H1 (cell line): ENCODE data around the gene TMPRSS15. TPM values are rescaled to one million over a fixed set of nuclear protein-coding genes. Genes with fewer than 3 reads are reported as not detected.

Experiments used
- CTCF ChIA-PET: fragments of 300-600 bp; sonication (Branson Sonifier 250); formaldehyde crosslinking; loops from one replicate; lab custom pipeline; 2021; ENCODE audit not compliant: partially characterized antibody; lab: Charles Lee
- POLR2A ChIA-PET: fragments of 300-600 bp; sonication (Branson Sonifier 250); formaldehyde crosslinking; loops from one replicate; lab custom pipeline; 2021; ENCODE audit warnings: inconsistent platforms; ENCODE audit not compliant: partially characterized antibody; lab: Charles Lee
- DNase-seq, 2 experiments: peaks; one replicate each; pipeline versions ENCODE4 v3.0.0 to v3.0.0-alpha.2; 2010 to 2022; ENCODE audit warnings: low spot score in 2 of 2, low read depth in 1 of 2, mixed read lengths in 1 of 2
- FAIRE-seq: peaks from 2 replicates; lab custom pipeline; 2011; peaks lifted over from hg19 to GRCh38; lab: Jason Lieb, UNC
- H2AFZ ChIP-seq: 2 replicates; pipeline ENCODE4 v1.8.1; 2012; ENCODE audit warnings: low read length, inconsistent platforms
- H2AK5ac ChIP-seq: 2 replicates; pipeline ENCODE4 v1.6.1; 2013; ENCODE audit warnings: low read depth, low read length
- H2BK120ac ChIP-seq: replicated peaks from 2 replicates; pipeline ENCODE3; 2013; ENCODE audit warnings: low read depth, low read length, inconsistent platforms
- H2BK12ac ChIP-seq: 2 replicates; pipeline ENCODE4 v1.6.1; 2013; ENCODE audit warnings: low read depth, low read length
- H2BK15ac ChIP-seq: 2 replicates; pipeline ENCODE4 v1.6.1; 2013; ENCODE audit warnings: low read length
- H2BK20ac ChIP-seq: 2 replicates; pipeline ENCODE4 v1.6.1; 2013; ENCODE audit warnings: low read length
- H2BK5ac ChIP-seq: 2 replicates; pipeline ENCODE4 v1.6.1; 2013; ENCODE audit warnings: low read depth, low read length
- H3K14ac ChIP-seq: 2 replicates; pipeline ENCODE4 v1.6.1; 2013; ENCODE audit warnings: inconsistent platforms; ENCODE audit not compliant: insufficient read length
- H3K18ac ChIP-seq: 2 replicates; pipeline ENCODE4 v1.6.1; 2013; ENCODE audit warnings: low read length; ENCODE audit errors: extremely low read depth
- H3K23ac ChIP-seq: 2 replicates; pipeline ENCODE4 v1.6.1; 2013; ENCODE audit warnings: inconsistent platforms; ENCODE audit not compliant: insufficient read length
- H3K23me2 ChIP-seq: 2 replicates; pipeline ENCODE4 v1.6.1; 2013; ENCODE audit warnings: low read depth, low read length
- H3K27ac ChIP-seq: 2 replicates; pipeline ENCODE4 v1.6.1; 2011; ENCODE audit warnings: low read depth, low read length, inconsistent platforms
- H3K27me3 ChIP-seq, 4 experiments: replicated peaks in 1 of 4; 1 replicate in 1 of 4; 2 replicates in 3 of 4; pipeline versions ENCODE4 v1.6.1 to v1.8.1; 2011 to 2013; ENCODE audit warnings: low read length in 3 of 4, mild to moderate bottlenecking in 3 of 4, inconsistent platforms in 2 of 4, mixed read lengths in 2 of 4, moderate library complexity in 1 of 4; ENCODE audit not compliant: control insufficient read depth in 3 of 4, insufficient read depth in 3 of 4; ENCODE audit errors: extremely low read depth in 1 of 4
- H3K36me3 ChIP-seq, 4 experiments: 2 replicates each; pipeline versions ENCODE4 v1.6.1 to v1.8.1; 2011 to 2013; ENCODE audit warnings: mild to moderate bottlenecking in 4 of 4, low read length in 3 of 4, moderate library complexity in 2 of 4, control low read depth in 1 of 4, inconsistent platforms in 1 of 4; ENCODE audit not compliant: insufficient read depth in 4 of 4, control insufficient read depth in 2 of 4
- H3K4ac ChIP-seq: replicated peaks from 2 replicates; pipeline ENCODE3; 2013; ENCODE audit warnings: low read length, low read depth, mixed read lengths, inconsistent platforms; ENCODE audit not compliant: insufficient read length
- H3K4me1 ChIP-seq, 4 experiments: replicated peaks in 1 of 4; 1 replicate in 1 of 4; 2 replicates in 3 of 4; pipeline versions ENCODE4 v1.6.1 to v1.8.1; 2011 to 2013; ENCODE audit warnings: low read length in 3 of 4, inconsistent platforms in 2 of 4, mixed read lengths in 1 of 4; ENCODE audit not compliant: insufficient read depth in 4 of 4, control insufficient read depth in 3 of 4
- H3K4me2 ChIP-seq, 2 experiments: 2 replicates each; pipeline versions ENCODE4 v1.6.1 to v1.8.1; 2011 to 2013; ENCODE audit warnings: low read depth in 2 of 2, low read length in 2 of 2, control low read depth in 1 of 2, inconsistent platforms in 1 of 2, mild to moderate bottlenecking in 1 of 2; ENCODE audit not compliant: insufficient read depth in 1 of 2
- H3K4me3 ChIP-seq, 4 experiments: fragments of 200-600, 300-600 bp in 1 of 4; sonication (generic), shearing (Covaris generic), sonication (Bioruptor Twin) in 1 of 4; 2 replicates each; pipeline versions ENCODE4 v1.5.1 to v1.8.1; 2011 to 2016; ENCODE audit warnings: low read length in 4 of 4, low read depth in 3 of 4, control low read depth in 2 of 4, inconsistent platforms in 2 of 4, mild to moderate bottlenecking in 2 of 4, mixed read lengths in 1 of 4, moderate library complexity in 1 of 4; ENCODE audit not compliant: insufficient read depth in 2 of 4; ENCODE audit errors: extremely low read depth in 1 of 4
- H3K56ac ChIP-seq: replicated peaks from 2 replicates; pipeline ENCODE3; 2013; ENCODE audit warnings: low read depth, mild to moderate bottlenecking, mixed read lengths, low read length, inconsistent platforms; ENCODE audit not compliant: insufficient read length
- H3K79me1 ChIP-seq: 2 replicates; pipeline ENCODE4 v1.6.1; 2013; ENCODE audit warnings: low read depth, low read length, control low read depth
- H3K79me2 ChIP-seq, 2 experiments: 2 replicates each; pipeline versions ENCODE4 v1.6.1 to v1.8.1; 2012 to 2013; ENCODE audit warnings: low read length in 2 of 2, mild to moderate bottlenecking in 2 of 2, inconsistent platforms in 1 of 2; ENCODE audit not compliant: insufficient read depth in 2 of 2, control insufficient read depth in 1 of 2
- H3K9ac ChIP-seq, 4 experiments: replicated peaks in 1 of 4; 1 replicate in 1 of 4; 2 replicates in 3 of 4; pipeline versions ENCODE4 v1.6.1 to v1.8.1; 2011 to 2013; ENCODE audit warnings: low read depth in 3 of 4, low read length in 3 of 4, control low read depth in 2 of 4, mild to moderate bottlenecking in 2 of 4, moderate library complexity in 2 of 4, inconsistent platforms in 1 of 4; ENCODE audit errors: extremely low read depth in 1 of 4
- H3K9me3 ChIP-seq, 2 experiments: 2 replicates each; pipeline versions ENCODE4 v1.6.1 to v1.8.1; 2012 to 2013; ENCODE audit warnings: mild to moderate bottlenecking in 2 of 2, moderate library complexity in 2 of 2, control low read depth in 1 of 2, inconsistent platforms in 1 of 2, low read depth in 1 of 2, low read length in 1 of 2, mixed read lengths in 1 of 2; ENCODE audit not compliant: insufficient read depth in 2 of 2
- H4K20me1 ChIP-seq, 2 experiments: replicated peaks in 1 of 2; 2 replicates each; pipeline versions ENCODE3 to v1.8.1; 2011 to 2013; ENCODE audit warnings: inconsistent platforms in 2 of 2, low read length in 2 of 2, mild to moderate bottlenecking in 1 of 2; ENCODE audit not compliant: insufficient read depth in 2 of 2, control insufficient read depth in 1 of 2
- H4K5ac ChIP-seq: 2 replicates; pipeline ENCODE4 v1.6.1; 2013; ENCODE audit warnings: low read length, low read depth, mixed read lengths, inconsistent platforms; ENCODE audit not compliant: insufficient read length
- H4K8ac ChIP-seq: 2 replicates; pipeline ENCODE4 v1.8.0; 2013; ENCODE audit warnings: mild to moderate bottlenecking, moderate library complexity, low read length, inconsistent platforms; ENCODE audit not compliant: insufficient read depth; ENCODE audit errors: extremely low read depth
- H4K91ac ChIP-seq: replicated peaks from 2 replicates; pipeline ENCODE3; 2013; ENCODE audit warnings: low read length, mixed read lengths, inconsistent platforms; ENCODE audit not compliant: insufficient read length
- FOSL1 ChIP-seq: IDR thresholded peaks from 2 replicates; pipeline ENCODE4 v1.6.1; 2011; ENCODE audit warnings: mild to moderate bottlenecking, low read depth, low read length, moderate library complexity; ENCODE audit not compliant: insufficient read depth
- RAD21 ChIP-seq, 2 experiments: IDR thresholded peaks in 1 of 2; conservative IDR thresholded peaks in 1 of 2; 2 replicates each; pipeline ENCODE4 v1.6.1; 2011; ENCODE audit warnings: low read depth in 2 of 2, low read length in 2 of 2, improper control_type of control experiment in 1 of 2, inconsistent platforms in 1 of 2, mild to moderate bottlenecking in 1 of 2, moderate library complexity in 1 of 2
- SP1 ChIP-seq: IDR thresholded peaks from 2 replicates; pipeline ENCODE4 v1.6.1; 2011; ENCODE audit warnings: low read depth, low read length
- WGBS, 2 experiments: shearing (Covaris generic) in 1 of 2; methylation state at CpG; one replicate each; pipeline versions ENCODE4 v1.1.6 to v1.1.7; 2013 to 2015; ENCODE audit warnings: low lambda C conversion rate in 2 of 2, mixed read lengths in 2 of 2, inconsistent platforms in 1 of 2, low coverage in 1 of 2, missing lambda C conversion rate in 1 of 2; ENCODE audit not compliant: insufficient replicate concordance in 2 of 2, insufficient coverage in 1 of 2, insufficient read length in 1 of 2; ENCODE audit errors: extremely low coverage in 1 of 2, missing lambda C conversion rate in 1 of 2; 5-methylcytosine and 5-hydroxymethylcytosine counted together
- polyA plus RNA-seq, 7 experiments: library from polyadenylated mRNA; depleted of rRNA in 3 of 7; stranded (reverse) in 5 of 7; unstranded in 2 of 7; fragments of >200 nt in 5 of 7; fragments of 200-250 nt in 2 of 7; gene quantifications; 1 replicate in 5 of 7; 2 replicates in 1 of 7; 4 replicates in 1 of 7; pipeline versions ENCODE4 v1.2.1 to v1.2.3, GENCODE V29; 2011 to 2013; ENCODE audit warnings: missing spikeins in 2 of 7, mixed read lengths in 2 of 7
- total RNA-seq: library from RNA; stranded (reverse); fragmentation: NEBNext Ultra II Directional; extraction: Animal tissue kit (Norgen Biotek cat#: 25700); gene quantifications from 2 replicates; pipeline ENCODE4 v1.2.1, GENCODE V29; 2021
- TF ChIP-seq, protein P1 (sequence below), 3 experiments: IDR thresholded peaks; 1 replicate in 2 of 3; 2 replicates in 1 of 3; pipeline versions ENCODE4 v1.5.1 to v1.6.1; 2011; ENCODE audit warnings: low read length in 3 of 3, mild to moderate bottlenecking in 3 of 3, inconsistent platforms in 2 of 3, low read depth in 1 of 3, moderate library complexity in 1 of 3; ENCODE audit not compliant: insufficient read depth in 1 of 3; ENCODE audit errors: control extremely low read depth in 1 of 3

Gene TMPRSS15
- total and polyA plus RNA-seq, 2 of the 8 experiments (the other 6 are each of a cell fraction or from before 2014, with no cell fraction given): not detected

DNA sequence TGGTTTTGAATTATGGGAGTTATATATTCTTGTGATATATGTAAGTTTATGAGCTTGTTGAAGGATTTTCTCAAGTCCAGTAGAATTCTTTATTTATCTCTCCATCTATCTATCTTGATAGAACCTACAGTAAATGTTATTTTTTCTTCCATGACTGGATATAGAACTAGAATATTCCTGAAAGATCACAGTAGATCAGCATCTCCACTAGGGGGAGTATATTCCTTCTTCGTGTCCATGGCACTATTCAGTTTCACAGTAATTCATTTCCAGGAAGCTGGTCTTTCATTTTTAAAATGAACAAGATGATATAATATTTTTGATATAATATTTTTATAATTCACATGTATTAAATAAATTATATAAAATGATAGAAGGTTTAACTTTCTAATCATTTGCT, 18.8 kb downstream of the TMPRSS15 start:
- no peak overlapping the region for H4K91ac ChIP-seq
- no peak overlapping the region for H2AFZ ChIP-seq
- FAIRE-seq (no peak), DNase-seq (no peak)
- no peak overlapping the region for H3K23ac ChIP-seq
- no peak overlapping the region for H2BK120ac ChIP-seq
- no peaks in the 10 kb centered on the region for H3K4me1 ChIP-seq
- H3K9ac ChIP-seq: no peak overlapping the region
- no peak overlapping the region for H3K18ac ChIP-seq
- no peaks in the 10 kb centered on the region for H3K79me2 ChIP-seq
- WGBS, 2 experiments: 11% methylated on average over 1 of the region's 1 CpG; no CpG with 5 or more reads in 1 of the 2 experiments
- H3K27ac ChIP-seq: no peak overlapping the region
- POLR2A ChIA-PET: no interaction called here
- CTCF ChIA-PET: interaction anchor here (0.6 to 2.2 kb wide), 24 partner anchors 9 to 751 kb away, joined by 3 to 10 read pairs (median 3); no protein-coding TSS in a partner anchor
- TF ChIP-seq FOSL1: no peak
- no peak for TF ChIP-seq SP1
- TF ChIP-seq, protein P1, sequence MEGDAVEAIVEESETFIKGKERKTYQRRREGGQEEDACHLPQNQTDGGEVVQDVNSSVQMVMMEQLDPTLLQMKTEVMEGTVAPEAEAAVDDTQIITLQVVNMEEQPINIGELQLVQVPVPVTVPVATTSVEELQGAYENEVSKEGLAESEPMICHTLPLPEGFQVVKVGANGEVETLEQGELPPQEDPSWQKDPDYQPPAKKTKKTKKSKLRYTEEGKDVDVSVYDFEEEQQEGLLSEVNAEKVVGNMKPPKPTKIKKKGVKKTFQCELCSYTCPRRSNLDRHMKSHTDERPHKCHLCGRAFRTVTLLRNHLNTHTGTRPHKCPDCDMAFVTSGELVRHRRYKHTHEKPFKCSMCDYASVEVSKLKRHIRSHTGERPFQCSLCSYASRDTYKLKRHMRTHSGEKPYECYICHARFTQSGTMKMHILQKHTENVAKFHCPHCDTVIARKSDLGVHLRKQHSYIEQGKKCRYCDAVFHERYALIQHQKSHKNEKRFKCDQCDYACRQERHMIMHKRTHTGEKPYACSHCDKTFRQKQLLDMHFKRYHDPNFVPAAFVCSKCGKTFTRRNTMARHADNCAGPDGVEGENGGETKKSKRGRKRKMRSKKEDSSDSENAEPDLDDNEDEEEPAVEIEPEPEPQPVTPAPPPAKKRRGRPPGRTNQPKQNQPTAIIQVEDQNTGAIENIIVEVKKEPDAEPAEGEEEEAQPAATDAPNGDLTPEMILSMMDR (IDR thresholded peaks at IDR 0.05; ENCODE audit: control extremely low read depth in 1 of 3, insufficient read depth in 1 of 3, low read depth in 1 of 3, low read length in 3 of 3): peak in 2 of 3 experiments; percentile 10 to 53; a peak in 2 of 4 replicates
- peak; percentile 47 to 50; a peak in 3 of 4 replicates for TF ChIP-seq RAD21 (IDR thresholded peaks at IDR 0.05 in 1 of 2, conservative IDR thresholded peaks at IDR 0.05 in 1 of 2; ENCODE audit: low read depth in 2 of 2, low read length in 2 of 2)
- H3K4me2 ChIP-seq: no peak overlapping the region
- no peak overlapping the region for H4K5ac ChIP-seq
- H2BK20ac ChIP-seq: no peak overlapping the region
- no peak overlapping the region for H3K4me3 ChIP-seq
- no peak overlapping the region for H3K14ac ChIP-seq
- no peaks in the 10 kb centered on the region for H3K36me3 ChIP-seq
- peaks cover 2% of the 10 kb centered on the region; the same call in 1 of the 2 replicates for H3K23me2 ChIP-seq
- H3K27me3 ChIP-seq: no peaks in the 10 kb centered on the region
- H3K9me3 ChIP-seq: no peaks in the 10 kb centered on the region
- H3K4ac ChIP-seq: no peak overlapping the region
- H2BK5ac ChIP-seq: no peak overlapping the region
- H4K20me1 ChIP-seq: no peaks in the 10 kb centered on the region
- no peak overlapping the region for H3K56ac ChIP-seq
- H2BK15ac ChIP-seq: no peak overlapping the region
- no peak overlapping the region for H2AK5ac ChIP-seq
- H3K79me1 ChIP-seq: no peaks in the 10 kb centered on the region
- no peak overlapping the region for H2BK12ac ChIP-seq
- no peak overlapping the region for H4K8ac ChIP-seq
